HepG2 (cell line): Measurements from ENCODE around the gene CLDN9. TPM values are rescaled to one million over a fixed set of nuclear protein-coding genes. Genes with fewer than 3 reads are reported as not detected.

ENCODE experiments used
- AGO2 ChIP-seq: fragments of 200-400 bp; formaldehyde crosslinking; optimal IDR thresholded peaks from 2 replicates; pipeline ENCODE3; 2017; ENCODE audit warnings: mild to moderate bottlenecking, low read depth, low read length, moderate library complexity
- KLF6 ChIP-seq: IDR thresholded peaks from 2 replicates; pipeline ENCODE4 v1.8.0; 2016; ENCODE audit warnings: missing biosample characterization, missing genetic modification reagents
- KMT2B ChIP-seq: IDR thresholded peaks from 2 replicates; pipeline ENCODE4 v1.6.1; 2016; ENCODE audit warnings: missing genetic modification reagents, missing compliant biosample characterization
- MYC ChIP-seq: sonication (generic); formaldehyde crosslinking; IDR thresholded peaks from 2 replicates; pipeline ENCODE4 v1.9.0; 2021; ENCODE audit warnings: missing genetic modification reagents, borderline replicate concordance
- PLRG1 ChIP-seq: fragments of 450-650 bp; conservative IDR thresholded peaks from 2 replicates; pipeline ENCODE4 v1.6.1; 2016
- POLR2AphosphoS5 ChIP-seq: IDR thresholded peaks from 2 replicates; pipeline ENCODE4 v1.6.1; 2012; ENCODE audit warnings: low read depth, low read length
- POLR2G ChIP-seq: fragments of 200-400 bp; formaldehyde crosslinking; IDR thresholded peaks from 2 replicates; pipeline ENCODE4 v1.6.1; 2018; ENCODE audit warnings: mild to moderate bottlenecking, low read depth, low read length, moderate library complexity
- REL ChIP-seq: sonication (generic); formaldehyde crosslinking; conservative IDR thresholded peaks from 2 replicates; pipeline ENCODE4 v1.8.0; 2022; ENCODE audit warnings: mild to moderate bottlenecking, missing genetic modification reagents, moderate library complexity
- RFXANK ChIP-seq: IDR thresholded peaks from 2 replicates; pipeline ENCODE4 v1.6.1; 2016
- RXRA ChIP-seq: sonication (generic); formaldehyde crosslinking; IDR thresholded peaks from 2 replicates; pipeline ENCODE4 v1.5.1; 2020; ENCODE audit warnings: missing genetic modification reagents
- SIN3A ChIP-seq: IDR thresholded peaks from 2 replicates; pipeline ENCODE4 v1.6.1; 2011; ENCODE audit warnings: low read depth, mild to moderate bottlenecking, control low read depth, low read length, borderline replicate concordance
- SOX6 ChIP-seq, 2 experiments: fragments of 450-650 bp in 1 of 2; sonication (generic) in 1 of 2; formaldehyde crosslinking in 1 of 2; IDR thresholded peaks; 2 replicates each; pipeline versions ENCODE4 v1.4.0 to v1.6.1; 2017 to 2020; ENCODE audit warnings: antibody characterized with exemption in 1 of 2, mild to moderate bottlenecking in 1 of 2, missing genetic modification reagents in 1 of 2
- XRCC5 ChIP-seq: fragments of 200-400 bp; formaldehyde crosslinking; optimal IDR thresholded peaks from 2 replicates; pipeline ENCODE3; 2017; ENCODE audit warnings: mild to moderate bottlenecking, low read length
- ZMAT3 ChIP-seq: sonication (generic); formaldehyde crosslinking; conservative IDR thresholded peaks from 2 replicates; pipeline ENCODE4 v1.7.0; 2021; ENCODE audit warnings: missing genetic modification reagents
- ZNF235 ChIP-seq: sonication (generic); formaldehyde crosslinking; IDR thresholded peaks from 2 replicates; pipeline ENCODE4 v1.8.1; 2023; ENCODE audit warnings: mild to moderate bottlenecking, missing genetic modification reagents, borderline replicate concordance
- ZNF333 ChIP-seq: sonication (generic); formaldehyde crosslinking; IDR thresholded peaks from 2 replicates; pipeline ENCODE4 v1.4.0; 2020; ENCODE audit warnings: mild to moderate bottlenecking, missing genetic modification reagents, borderline replicate concordance
- ZNF34 ChIP-seq: sonication (generic); formaldehyde crosslinking; IDR thresholded peaks from 2 replicates; pipeline ENCODE4 v1.4.0; 2020; ENCODE audit warnings: mild to moderate bottlenecking, missing genetic modification reagents, borderline replicate concordance
- ZNF446 ChIP-seq: sonication (generic); formaldehyde crosslinking; IDR thresholded peaks from 2 replicates; pipeline ENCODE4 v1.5.0; 2020; ENCODE audit warnings: mild to moderate bottlenecking, missing genetic modification reagents
- ZNF451 ChIP-seq: sonication (generic); formaldehyde crosslinking; IDR thresholded peaks from 2 replicates; pipeline ENCODE4 v1.5.0; 2020; ENCODE audit warnings: mild to moderate bottlenecking, missing genetic modification reagents
- ZNF614 ChIP-seq: IDR thresholded peaks from 2 replicates; pipeline ENCODE4 v1.6.1; 2018; ENCODE audit warnings: missing biosample characterization, missing genetic modification reagents, inconsistent platforms, borderline replicate concordance
- ZNF772 ChIP-seq: sonication (generic); formaldehyde crosslinking; IDR thresholded peaks from 2 replicates; pipeline ENCODE4 v1.5.0; 2020; ENCODE audit warnings: mild to moderate bottlenecking, missing genetic modification reagents
- ZNF781 ChIP-seq: sonication (generic); formaldehyde crosslinking; IDR thresholded peaks from 2 replicates; pipeline ENCODE4 v1.5.1; 2020; ENCODE audit warnings: borderline replicate concordance, mild to moderate bottlenecking, missing genetic modification reagents; ENCODE audit errors: not compliant biosample characterization
- ZNF792 ChIP-seq: IDR thresholded peaks from 2 replicates; pipeline ENCODE4 v1.6.1; 2016
- polyA plus RNA-seq, 8 experiments: library from polyadenylated mRNA; depleted of rRNA in 3 of 8; stranded (reverse) in 7 of 8; unstranded in 1 of 8; fragments of >200 nt; fragmentation: Illumina TruSeq in 4 of 8; extraction: Trizol in 4 of 8; gene quantifications; 2 replicates each; pipeline versions ENCODE4 v1.2.1 to v1.2.3, GENCODE V29; 2011 to 2016; ENCODE audit warnings: low read depth in 4 of 8, missing spikeins in 1 of 8, mixed read lengths in 1 of 8; ENCODE audit not compliant: insufficient read depth in 1 of 8
- total RNA-seq, 5 experiments: library from RNA; depleted of rRNA; stranded (reverse); fragments of >200 nt; fragmentation: Illumina TruSeq; extraction: Trizol; gene quantifications; 2 replicates each; pipeline ENCODE4 v1.2.3, GENCODE V29; 2016; ENCODE audit warnings: low read depth in 1 of 5
- TF ChIP-seq, protein P1 (sequence below): sonication (generic); formaldehyde crosslinking; IDR thresholded peaks from 2 replicates; pipeline ENCODE4 v1.4.0; 2020; ENCODE audit warnings: mild to moderate bottlenecking, missing genetic modification reagents
- TF ChIP-seq, protein P2 (sequence below): IDR thresholded peaks from 2 replicates; pipeline ENCODE4 v1.6.1; 2012; ENCODE audit warnings: low read length, improper control_type of control experiment

The CLDN9 gene
- total and polyA plus RNA-seq, 2 of the 13 experiments (the other 11 are each of a cell fraction or from before 2014, with no cell fraction given) = 0.15 to 0.26 TPM

DNA sequence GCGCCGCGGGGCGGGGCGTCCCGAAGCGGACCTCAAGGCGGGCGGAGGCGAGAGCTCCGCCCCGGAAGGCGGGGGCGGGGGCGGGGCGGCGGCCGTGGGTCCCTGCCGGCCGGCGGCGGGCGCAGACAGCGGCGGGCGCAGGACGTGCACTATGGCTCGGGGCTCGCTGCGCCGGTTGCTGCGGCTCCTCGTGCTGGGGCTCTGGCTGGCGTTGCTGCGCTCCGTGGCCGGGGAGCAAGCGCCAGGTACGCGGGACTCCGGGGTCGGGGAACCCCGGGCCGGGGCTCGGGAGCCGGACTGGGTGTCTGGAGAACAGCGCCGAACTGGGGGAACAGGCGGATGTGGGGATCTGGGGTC, 7.5 kb downstream of the CLDN9 start, which contains the start of gene TNFRSF12A (continued):
- 0 out of 2 replicates have a peak, but pooled peaks have one; percentile 39 for TF ChIP-seq ZNF34 (CRISPR knock-in tag)
- TF ChIP-seq, protein P1, sequence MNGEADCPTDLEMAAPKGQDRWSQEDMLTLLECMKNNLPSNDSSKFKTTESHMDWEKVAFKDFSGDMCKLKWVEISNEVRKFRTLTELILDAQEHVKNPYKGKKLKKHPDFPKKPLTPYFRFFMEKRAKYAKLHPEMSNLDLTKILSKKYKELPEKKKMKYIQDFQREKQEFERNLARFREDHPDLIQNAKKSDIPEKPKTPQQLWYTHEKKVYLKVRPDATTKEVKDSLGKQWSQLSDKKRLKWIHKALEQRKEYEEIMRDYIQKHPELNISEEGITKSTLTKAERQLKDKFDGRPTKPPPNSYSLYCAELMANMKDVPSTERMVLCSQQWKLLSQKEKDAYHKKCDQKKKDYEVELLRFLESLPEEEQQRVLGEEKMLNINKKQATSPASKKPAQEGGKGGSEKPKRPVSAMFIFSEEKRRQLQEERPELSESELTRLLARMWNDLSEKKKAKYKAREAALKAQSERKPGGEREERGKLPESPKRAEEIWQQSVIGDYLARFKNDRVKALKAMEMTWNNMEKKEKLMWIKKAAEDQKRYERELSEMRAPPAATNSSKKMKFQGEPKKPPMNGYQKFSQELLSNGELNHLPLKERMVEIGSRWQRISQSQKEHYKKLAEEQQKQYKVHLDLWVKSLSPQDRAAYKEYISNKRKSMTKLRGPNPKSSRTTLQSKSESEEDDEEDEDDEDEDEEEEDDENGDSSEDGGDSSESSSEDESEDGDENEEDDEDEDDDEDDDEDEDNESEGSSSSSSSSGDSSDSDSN = peak; percentile 75; the same call in 1 of the 2 replicates
- TF ChIP-seq ZNF781 = no peak
- no peak for TF ChIP-seq ZNF792 (CRISPR knock-in tag)
- TF ChIP-seq POLR2G = peak; percentile 86
- peak; percentile 78 for TF ChIP-seq KLF6 (CRISPR knock-in tag)
- TF ChIP-seq ZNF333 (CRISPR knock-in tag) = peak; percentile 69; the same call in 1 of the 2 replicates
- TF ChIP-seq SIN3A = peak; percentile 48; the same call in 1 of the 2 replicates
- TF ChIP-seq PLRG1 = no peak
- TF ChIP-seq ZMAT3 = no peak
- no peak for TF ChIP-seq RFXANK (CRISPR knock-in tag)
- no peak for TF ChIP-seq RXRA (CRISPR knock-in tag)
- TF ChIP-seq ZNF614 = peak; percentile 12; the same call in 1 of the 2 replicates
- TF ChIP-seq MYC = 0 out of 2 replicates have a peak, but pooled peaks have one; percentile 27
- TF ChIP-seq XRCC5 = no peak
- TF ChIP-seq ZNF235 (CRISPR knock-in tag) = no peak
- peak; percentile 89 for TF ChIP-seq AGO2
- peak; percentile 40; the same call in 1 of the 2 replicates for TF ChIP-seq POLR2AphosphoS5
- no peak for TF ChIP-seq ZNF772 (CRISPR knock-in tag)
- TF ChIP-seq KMT2B (CRISPR knock-in tag) = 0 out of 2 replicates have a peak, but pooled peaks have one; percentile 45
- TF ChIP-seq SOX6 (IDR thresholded peaks at IDR 0.05) = no peak
- TF ChIP-seq SOX6 (CRISPR knock-in tag; IDR thresholded peaks at IDR 0.05) = no peak
- peak; percentile 58; the same call in 1 of the 2 replicates for TF ChIP-seq ZNF451
- 0 out of 2 replicates have a peak, but pooled peaks have one; percentile 30 for TF ChIP-seq REL (CRISPR knock-in tag)
- TF ChIP-seq ZNF446 = no peak
- TF ChIP-seq, protein P2, sequence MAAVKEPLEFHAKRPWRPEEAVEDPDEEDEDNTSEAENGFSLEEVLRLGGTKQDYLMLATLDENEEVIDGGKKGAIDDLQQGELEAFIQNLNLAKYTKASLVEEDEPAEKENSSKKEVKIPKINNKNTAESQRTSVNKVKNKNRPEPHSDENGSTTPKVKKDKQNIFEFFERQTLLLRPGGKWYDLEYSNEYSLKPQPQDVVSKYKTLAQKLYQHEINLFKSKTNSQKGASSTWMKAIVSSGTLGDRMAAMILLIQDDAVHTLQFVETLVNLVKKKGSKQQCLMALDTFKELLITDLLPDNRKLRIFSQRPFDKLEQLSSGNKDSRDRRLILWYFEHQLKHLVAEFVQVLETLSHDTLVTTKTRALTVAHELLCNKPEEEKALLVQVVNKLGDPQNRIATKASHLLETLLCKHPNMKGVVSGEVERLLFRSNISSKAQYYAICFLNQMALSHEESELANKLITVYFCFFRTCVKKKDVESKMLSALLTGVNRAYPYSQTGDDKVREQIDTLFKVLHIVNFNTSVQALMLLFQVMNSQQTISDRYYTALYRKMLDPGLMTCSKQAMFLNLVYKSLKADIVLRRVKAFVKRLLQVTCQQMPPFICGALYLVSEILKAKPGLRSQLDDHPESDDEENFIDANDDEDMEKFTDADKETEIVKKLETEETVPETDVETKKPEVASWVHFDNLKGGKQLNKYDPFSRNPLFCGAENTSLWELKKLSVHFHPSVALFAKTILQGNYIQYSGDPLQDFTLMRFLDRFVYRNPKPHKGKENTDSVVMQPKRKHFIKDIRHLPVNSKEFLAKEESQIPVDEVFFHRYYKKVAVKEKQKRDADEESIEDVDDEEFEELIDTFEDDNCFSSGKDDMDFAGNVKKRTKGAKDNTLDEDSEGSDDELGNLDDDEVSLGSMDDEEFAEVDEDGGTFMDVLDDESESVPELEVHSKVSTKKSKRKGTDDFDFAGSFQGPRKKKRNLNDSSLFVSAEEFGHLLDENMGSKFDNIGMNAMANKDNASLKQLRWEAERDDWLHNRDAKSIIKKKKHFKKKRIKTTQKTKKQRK = no peak
